ENCODE data around the gene PC. TPM values are rescaled to one million over a fixed set of nuclear protein-coding genes. Genes with fewer than 3 reads are reported as not detected.

Gene PC
- total and polyA plus RNA-seq, 2 experiments from 2014 or later, result 18.3 to 21.7 TPM

DNA sequence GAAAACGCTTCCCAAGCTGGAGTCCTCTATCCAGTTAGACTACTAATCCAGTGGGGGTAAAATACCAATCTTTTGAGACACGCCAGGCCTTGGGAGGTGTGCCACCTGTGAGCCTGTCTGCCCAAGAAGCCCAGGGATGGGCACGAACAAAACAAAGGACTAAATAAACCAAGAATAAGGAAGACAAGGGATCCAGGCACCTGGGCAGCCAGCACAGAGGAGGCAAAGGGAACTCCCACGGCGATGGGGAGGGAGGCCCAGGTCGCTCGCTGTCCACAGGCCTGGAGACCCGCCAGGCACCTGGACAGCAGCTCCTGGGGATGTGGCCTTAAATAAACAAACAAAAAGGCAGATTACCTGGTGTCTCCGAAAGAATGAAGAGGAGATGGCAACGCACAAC lies 69.9 kb downstream of the PC start:
- Mint-ChIP-seq H3K36me3 (ENCODE audit: low read depth) (no peaks in the 10 kb centered on the region; the same call in 2 of the 3 replicates), H3K4me3 (no peak overlapping the region), H3K27me3 (ENCODE audit: insufficient read depth, low read depth, poor library complexity) (peaks cover 4% of the 10 kb centered on the region), H3K9me3 (no peaks in the 10 kb centered on the region), H3K27ac (no peak overlapping the region), H3K4me1 (peaks cover 30% of the 10 kb centered on the region)
- no peaks in the 10 kb centered on the region for H4K20me1 ChIP-seq (replicated peaks; ENCODE audit: insufficient read depth)
- H2AFZ ChIP-seq, result no peak overlapping the region
- TF ChIP-seq, protein P1, sequence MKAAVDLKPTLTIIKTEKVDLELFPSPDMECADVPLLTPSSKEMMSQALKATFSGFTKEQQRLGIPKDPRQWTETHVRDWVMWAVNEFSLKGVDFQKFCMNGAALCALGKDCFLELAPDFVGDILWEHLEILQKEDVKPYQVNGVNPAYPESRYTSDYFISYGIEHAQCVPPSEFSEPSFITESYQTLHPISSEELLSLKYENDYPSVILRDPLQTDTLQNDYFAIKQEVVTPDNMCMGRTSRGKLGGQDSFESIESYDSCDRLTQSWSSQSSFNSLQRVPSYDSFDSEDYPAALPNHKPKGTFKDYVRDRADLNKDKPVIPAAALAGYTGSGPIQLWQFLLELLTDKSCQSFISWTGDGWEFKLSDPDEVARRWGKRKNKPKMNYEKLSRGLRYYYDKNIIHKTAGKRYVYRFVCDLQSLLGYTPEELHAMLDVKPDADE (IDR thresholded peaks at IDR 0.05), result no peak
- TF ChIP-seq ZNF331 (CRISPR knock-in tag; IDR thresholded peaks at IDR 0.05; ENCODE audit: low read depth) (no peak), STAT1 (IDR thresholded peaks at IDR 0.05; ENCODE audit: unreplicated experiment) (no peak), POLR2AphosphoS5 (IDR thresholded peaks at IDR 0.05; ENCODE audit: low read depth) (no peak), EZH2 (IDR thresholded peaks at IDR 0.05; ENCODE audit: low read depth, unreplicated experiment) (no peak), ZNF114 (CRISPR knock-in tag; IDR thresholded peaks at IDR 0.05) (no peak), JUNB (IDR thresholded peaks at IDR 0.05; ENCODE audit: unreplicated experiment) (no peak), EZH2phosphoT487 (IDR thresholded peaks at IDR 0.05; ENCODE audit: unreplicated experiment) (no peak), CREB1 (CRISPR knock-in tag; IDR thresholded peaks at IDR 0.05; ENCODE audit: low read depth) (no peak)
- TF ChIP-seq, protein P2, sequence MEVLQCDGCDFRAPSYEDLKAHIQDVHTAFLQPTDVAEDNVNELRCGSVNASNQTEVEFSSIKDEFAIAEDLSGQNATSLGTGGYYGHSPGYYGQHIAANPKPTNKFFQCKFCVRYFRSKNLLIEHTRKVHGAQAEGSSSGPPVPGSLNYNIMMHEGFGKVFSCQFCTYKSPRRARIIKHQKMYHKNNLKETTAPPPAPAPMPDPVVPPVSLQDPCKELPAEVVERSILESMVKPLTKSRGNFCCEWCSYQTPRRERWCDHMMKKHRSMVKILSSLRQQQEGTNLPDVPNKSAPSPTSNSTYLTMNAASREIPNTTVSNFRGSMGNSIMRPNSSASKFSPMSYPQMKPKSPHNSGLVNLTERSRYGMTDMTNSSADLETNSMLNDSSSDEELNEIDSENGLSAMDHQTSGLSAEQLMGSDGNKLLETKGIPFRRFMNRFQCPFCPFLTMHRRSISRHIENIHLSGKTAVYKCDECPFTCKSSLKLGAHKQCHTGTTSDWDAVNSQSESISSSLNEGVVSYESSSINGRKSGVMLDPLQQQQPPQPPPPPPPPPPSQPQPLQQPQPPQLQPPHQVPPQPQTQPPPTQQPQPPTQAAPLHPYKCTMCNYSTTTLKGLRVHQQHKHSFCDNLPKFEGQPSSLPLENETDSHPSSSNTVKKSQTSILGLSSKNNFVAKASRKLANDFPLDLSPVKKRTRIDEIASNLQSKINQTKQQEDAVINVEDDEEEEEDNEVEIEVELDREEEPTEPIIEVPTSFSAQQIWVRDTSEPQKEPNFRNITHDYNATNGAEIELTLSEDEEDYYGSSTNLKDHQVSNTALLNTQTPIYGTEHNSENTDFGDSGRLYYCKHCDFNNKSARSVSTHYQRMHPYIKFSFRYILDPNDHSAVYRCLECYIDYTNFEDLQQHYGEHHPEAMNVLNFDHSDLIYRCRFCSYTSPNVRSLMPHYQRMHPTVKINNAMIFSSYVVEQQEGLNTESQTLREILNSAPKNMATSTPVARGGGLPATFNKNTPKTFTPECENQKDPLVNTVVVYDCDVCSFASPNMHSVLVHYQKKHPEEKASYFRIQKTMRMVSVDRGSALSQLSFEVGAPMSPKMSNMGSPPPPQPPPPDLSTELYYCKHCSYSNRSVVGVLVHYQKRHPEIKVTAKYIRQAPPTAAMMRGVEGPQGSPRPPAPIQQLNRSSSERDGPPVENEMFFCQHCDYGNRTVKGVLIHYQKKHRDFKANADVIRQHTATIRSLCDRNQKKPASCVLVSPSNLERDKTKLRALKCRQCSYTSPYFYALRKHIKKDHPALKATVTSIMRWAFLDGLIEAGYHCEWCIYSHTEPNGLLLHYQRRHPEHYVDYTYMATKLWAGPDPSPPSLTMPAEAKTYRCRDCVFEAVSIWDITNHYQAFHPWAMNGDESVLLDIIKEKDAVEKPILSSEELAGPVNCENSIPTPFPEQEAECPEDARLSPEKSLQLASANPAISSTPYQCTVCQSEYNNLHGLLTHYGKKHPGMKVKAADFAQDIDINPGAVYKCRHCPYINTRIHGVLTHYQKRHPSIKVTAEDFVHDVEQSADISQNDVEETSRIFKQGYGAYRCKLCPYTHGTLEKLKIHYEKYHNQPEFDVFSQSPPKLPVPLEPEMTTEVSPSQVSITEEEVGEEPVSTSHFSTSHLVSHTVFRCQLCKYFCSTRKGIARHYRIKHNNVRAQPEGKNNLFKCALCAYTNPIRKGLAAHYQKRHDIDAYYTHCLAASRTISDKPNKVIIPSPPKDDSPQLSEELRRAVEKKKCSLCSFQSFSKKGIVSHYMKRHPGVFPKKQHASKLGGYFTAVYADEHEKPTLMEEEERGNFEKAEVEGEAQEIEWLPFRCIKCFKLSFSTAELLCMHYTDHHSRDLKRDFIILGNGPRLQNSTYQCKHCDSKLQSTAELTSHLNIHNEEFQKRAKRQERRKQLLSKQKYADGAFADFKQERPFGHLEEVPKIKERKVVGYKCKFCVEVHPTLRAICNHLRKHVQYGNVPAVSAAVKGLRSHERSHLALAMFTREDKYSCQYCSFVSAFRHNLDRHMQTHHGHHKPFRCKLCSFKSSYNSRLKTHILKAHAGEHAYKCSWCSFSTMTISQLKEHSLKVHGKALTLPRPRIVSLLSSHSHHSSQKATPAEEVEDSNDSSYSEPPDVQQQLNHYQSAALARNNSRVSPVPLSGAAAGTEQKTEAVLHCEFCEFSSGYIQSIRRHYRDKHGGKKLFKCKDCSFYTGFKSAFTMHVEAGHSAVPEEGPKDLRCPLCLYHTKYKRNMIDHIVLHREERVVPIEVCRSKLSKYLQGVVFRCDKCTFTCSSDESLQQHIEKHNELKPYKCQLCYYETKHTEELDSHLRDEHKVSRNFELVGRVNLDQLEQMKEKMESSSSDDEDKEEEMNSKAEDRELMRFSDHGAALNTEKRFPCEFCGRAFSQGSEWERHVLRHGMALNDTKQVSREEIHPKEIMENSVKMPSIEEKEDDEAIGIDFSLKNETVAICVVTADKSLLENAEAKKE (CRISPR knock-in tag; IDR thresholded peaks at IDR 0.05), result no peak
- TF ChIP-seq, protein P3, sequence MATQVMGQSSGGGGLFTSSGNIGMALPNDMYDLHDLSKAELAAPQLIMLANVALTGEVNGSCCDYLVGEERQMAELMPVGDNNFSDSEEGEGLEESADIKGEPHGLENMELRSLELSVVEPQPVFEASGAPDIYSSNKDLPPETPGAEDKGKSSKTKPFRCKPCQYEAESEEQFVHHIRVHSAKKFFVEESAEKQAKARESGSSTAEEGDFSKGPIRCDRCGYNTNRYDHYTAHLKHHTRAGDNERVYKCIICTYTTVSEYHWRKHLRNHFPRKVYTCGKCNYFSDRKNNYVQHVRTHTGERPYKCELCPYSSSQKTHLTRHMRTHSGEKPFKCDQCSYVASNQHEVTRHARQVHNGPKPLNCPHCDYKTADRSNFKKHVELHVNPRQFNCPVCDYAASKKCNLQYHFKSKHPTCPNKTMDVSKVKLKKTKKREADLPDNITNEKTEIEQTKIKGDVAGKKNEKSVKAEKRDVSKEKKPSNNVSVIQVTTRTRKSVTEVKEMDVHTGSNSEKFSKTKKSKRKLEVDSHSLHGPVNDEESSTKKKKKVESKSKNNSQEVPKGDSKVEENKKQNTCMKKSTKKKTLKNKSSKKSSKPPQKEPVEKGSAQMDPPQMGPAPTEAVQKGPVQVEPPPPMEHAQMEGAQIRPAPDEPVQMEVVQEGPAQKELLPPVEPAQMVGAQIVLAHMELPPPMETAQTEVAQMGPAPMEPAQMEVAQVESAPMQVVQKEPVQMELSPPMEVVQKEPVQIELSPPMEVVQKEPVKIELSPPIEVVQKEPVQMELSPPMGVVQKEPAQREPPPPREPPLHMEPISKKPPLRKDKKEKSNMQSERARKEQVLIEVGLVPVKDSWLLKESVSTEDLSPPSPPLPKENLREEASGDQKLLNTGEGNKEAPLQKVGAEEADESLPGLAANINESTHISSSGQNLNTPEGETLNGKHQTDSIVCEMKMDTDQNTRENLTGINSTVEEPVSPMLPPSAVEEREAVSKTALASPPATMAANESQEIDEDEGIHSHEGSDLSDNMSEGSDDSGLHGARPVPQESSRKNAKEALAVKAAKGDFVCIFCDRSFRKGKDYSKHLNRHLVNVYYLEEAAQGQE (IDR thresholded peaks at IDR 0.05; ENCODE audit: unreplicated experiment), result no peak
- TF ChIP-seq, protein P4, sequence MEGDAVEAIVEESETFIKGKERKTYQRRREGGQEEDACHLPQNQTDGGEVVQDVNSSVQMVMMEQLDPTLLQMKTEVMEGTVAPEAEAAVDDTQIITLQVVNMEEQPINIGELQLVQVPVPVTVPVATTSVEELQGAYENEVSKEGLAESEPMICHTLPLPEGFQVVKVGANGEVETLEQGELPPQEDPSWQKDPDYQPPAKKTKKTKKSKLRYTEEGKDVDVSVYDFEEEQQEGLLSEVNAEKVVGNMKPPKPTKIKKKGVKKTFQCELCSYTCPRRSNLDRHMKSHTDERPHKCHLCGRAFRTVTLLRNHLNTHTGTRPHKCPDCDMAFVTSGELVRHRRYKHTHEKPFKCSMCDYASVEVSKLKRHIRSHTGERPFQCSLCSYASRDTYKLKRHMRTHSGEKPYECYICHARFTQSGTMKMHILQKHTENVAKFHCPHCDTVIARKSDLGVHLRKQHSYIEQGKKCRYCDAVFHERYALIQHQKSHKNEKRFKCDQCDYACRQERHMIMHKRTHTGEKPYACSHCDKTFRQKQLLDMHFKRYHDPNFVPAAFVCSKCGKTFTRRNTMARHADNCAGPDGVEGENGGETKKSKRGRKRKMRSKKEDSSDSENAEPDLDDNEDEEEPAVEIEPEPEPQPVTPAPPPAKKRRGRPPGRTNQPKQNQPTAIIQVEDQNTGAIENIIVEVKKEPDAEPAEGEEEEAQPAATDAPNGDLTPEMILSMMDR (conservative IDR thresholded peaks at IDR 0.05; ENCODE audit: low read depth in 2 of 2), result no peak
- H3K9me2 ChIP-seq (ENCODE audit: insufficient read depth), result no peaks in the 10 kb centered on the region
- ATAC-seq (no peak), DNase-seq (ENCODE audit: low spot score) (no peak)
- H3K27me3 ChIP-seq (ENCODE audit: insufficient read depth), result no peaks in the 10 kb centered on the region
- no peaks in the 10 kb centered on the region for H3F3A ChIP-seq (replicated peaks; ENCODE audit: low read depth)
- H3K36me3 ChIP-seq (ENCODE audit: insufficient read depth), result no peaks in the 10 kb centered on the region
- no peak overlapping the region for H3K4me3 ChIP-seq
- H3K27ac ChIP-seq (ENCODE audit: low read depth), result no peak overlapping the region
- no peaks in the 10 kb centered on the region for H3K79me2 ChIP-seq (replicated peaks; ENCODE audit: insufficient read depth)
- H3K4me2 ChIP-seq, result no peak overlapping the region
- H3K4me1 ChIP-seq (ENCODE audit: insufficient read depth), result peaks cover 4% of the 10 kb centered on the region; the same call in 1 of the 2 replicates
